Cardiac fibroblast (primary cell): ENCODE data around the gene ICE2.

Experiments
- DNase-seq, 2 donors: peaks; one replicate each; pipeline versions ENCODE4 v3.0.0 to v3.0.0-alpha.2; 2010; ENCODE audit warnings: low read depth in 2 of 2
- H3K4me3 ChIP-seq, 2 donors: replicated peaks in 1 of 2; 1 replicate in 1 of 2; 2 replicates in 1 of 2; pipeline ENCODE4 v1.5.1; 2011; ENCODE audit warnings: low read depth in 2 of 2, low read length in 2 of 2, mild to moderate bottlenecking in 2 of 2, moderate library complexity in 1 of 2
- CTCF ChIP-seq: IDR thresholded peaks from one replicate; pipeline ENCODE4 v1.5.1; 2011; ENCODE audit warnings: low read depth, mild to moderate bottlenecking, low read length, inconsistent platforms

ICE2 gene

GRCh38 chr15:60496853-60497252 lies 17.9 kb upstream of the ICE2 start:
- TF ChIP-seq CTCF = no peak
- no peak overlapping the region for H3K4me3 ChIP-seq
- no peak for DNase-seq

GRCh38 chr15:60494108-60494507 lies 15.2 kb upstream of the ICE2 start:
- H3K4me3 ChIP-seq = no peak overlapping the region
- no peak for TF ChIP-seq CTCF
- no peak for DNase-seq

GRCh38 chr15:60493166-60493565 lies 14.2 kb upstream of the ICE2 start:
- DNase-seq = no peak
- TF ChIP-seq CTCF = no peak
- H3K4me3 ChIP-seq = no peak overlapping the region

GRCh38 chr15:60486742-60487141 lies 7.8 kb upstream of the ICE2 start:
- no peak for DNase-seq
- TF ChIP-seq CTCF = no peak
- no peak overlapping the region for H3K4me3 ChIP-seq

- no peak for DNase-seq
- H3K4me3 ChIP-seq = no peak overlapping the region
- TF ChIP-seq CTCF = no peak
These were observed 6.6 kb upstream of the ICE2 start for GRCh38 chr15:60485365-60486055.

GRCh38 chr15:60483042-60483441 lies 4.1 kb upstream of the ICE2 start:
- no peak for DNase-seq
- H3K4me3 ChIP-seq = no peak overlapping the region
- no peak for TF ChIP-seq CTCF

- no peak for TF ChIP-seq CTCF
- DNase-seq = no peak
These were observed 1.9 kb upstream of the ICE2 start for GRCh38 chr15:60480888-60481287.

More at GRCh38 chr15:60480888-60481287, 1.9 kb upstream of the ICE2 start:
- no peak overlapping the region for H3K4me3 ChIP-seq
